GM06990 (cell line): Measurements from ENCODE around the gene C5orf63.

Source experiments
- DNase-seq: peaks from one replicate; pipeline ENCODE4 v3.0.0-alpha.2; 2011; ENCODE audit not compliant: insufficient read length; ENCODE audit errors: extremely low read depth
- H3K27me3 ChIP-seq: replicated peaks from 2 replicates; pipeline ENCODE4 v1.6.0; 2011; ENCODE audit warnings: low read length; ENCODE audit not compliant: control insufficient read depth, insufficient read depth
- H3K36me3 ChIP-seq: 2 replicates; pipeline ENCODE4 v1.5.1; 2011; ENCODE audit warnings: low read length; ENCODE audit not compliant: control insufficient read depth, insufficient read depth
- H3K4me3 ChIP-seq: replicated peaks from 2 replicates; pipeline ENCODE4 v1.5.1; 2011; ENCODE audit warnings: low read depth, mild to moderate bottlenecking, control low read depth, low read length
- TF ChIP-seq, protein P1 (sequence below): IDR thresholded peaks from 2 replicates; pipeline ENCODE4 v1.5.1; 2011; ENCODE audit warnings: low read length, control low read depth, mild to moderate bottlenecking, inconsistent platforms; ENCODE audit not compliant: insufficient read depth, poor library complexity, severe bottlenecking

The C5orf63 gene

DNA sequence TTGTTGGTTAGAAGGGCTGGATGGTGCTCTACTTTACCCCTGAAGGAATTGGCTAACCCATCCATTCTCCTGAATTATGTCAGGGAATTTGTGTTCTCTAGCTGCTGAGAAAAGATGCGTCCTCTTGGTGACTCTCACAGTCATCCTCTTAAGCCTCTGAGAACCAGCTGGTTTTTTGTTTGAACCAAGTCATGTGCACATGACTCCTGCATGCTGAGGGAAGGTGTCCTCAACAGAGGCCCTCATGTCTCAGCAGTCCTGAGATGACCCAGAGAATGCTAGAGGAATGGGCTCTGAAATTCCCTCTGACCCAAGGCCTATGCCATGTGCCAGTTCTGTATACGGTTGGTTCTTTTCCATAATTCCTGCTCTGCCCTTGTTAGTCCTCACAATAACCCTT lies 10.4 kb upstream of the C5orf63 start:
- no peaks in the 10 kb centered on the region for H3K36me3 ChIP-seq
- no peak for DNase-seq
- H3K4me3 ChIP-seq, result no peak overlapping the region
- TF ChIP-seq, protein P1, sequence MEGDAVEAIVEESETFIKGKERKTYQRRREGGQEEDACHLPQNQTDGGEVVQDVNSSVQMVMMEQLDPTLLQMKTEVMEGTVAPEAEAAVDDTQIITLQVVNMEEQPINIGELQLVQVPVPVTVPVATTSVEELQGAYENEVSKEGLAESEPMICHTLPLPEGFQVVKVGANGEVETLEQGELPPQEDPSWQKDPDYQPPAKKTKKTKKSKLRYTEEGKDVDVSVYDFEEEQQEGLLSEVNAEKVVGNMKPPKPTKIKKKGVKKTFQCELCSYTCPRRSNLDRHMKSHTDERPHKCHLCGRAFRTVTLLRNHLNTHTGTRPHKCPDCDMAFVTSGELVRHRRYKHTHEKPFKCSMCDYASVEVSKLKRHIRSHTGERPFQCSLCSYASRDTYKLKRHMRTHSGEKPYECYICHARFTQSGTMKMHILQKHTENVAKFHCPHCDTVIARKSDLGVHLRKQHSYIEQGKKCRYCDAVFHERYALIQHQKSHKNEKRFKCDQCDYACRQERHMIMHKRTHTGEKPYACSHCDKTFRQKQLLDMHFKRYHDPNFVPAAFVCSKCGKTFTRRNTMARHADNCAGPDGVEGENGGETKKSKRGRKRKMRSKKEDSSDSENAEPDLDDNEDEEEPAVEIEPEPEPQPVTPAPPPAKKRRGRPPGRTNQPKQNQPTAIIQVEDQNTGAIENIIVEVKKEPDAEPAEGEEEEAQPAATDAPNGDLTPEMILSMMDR, result no peak
- no peaks in the 10 kb centered on the region for H3K27me3 ChIP-seq

- Histone ChIP-seq H3K4me3 (no peak overlapping the region), H3K27me3 (no peaks in the 10 kb centered on the region), H3K36me3 (no peaks in the 10 kb centered on the region)
- TF ChIP-seq, protein P1, result no peak
- DNase-seq, result no peak
Observed at GRCh38 chr5:127079994-127080491, 6.7 kb upstream of the C5orf63 start.

- no peak for DNase-seq
- Histone ChIP-seq H3K4me3 (no peak overlapping the region), H3K36me3 (no peaks in the 10 kb centered on the region), H3K27me3 (no peaks in the 10 kb centered on the region)
- TF ChIP-seq, protein P1, result no peak
Observed at GRCh38 chr5:127077366-127077765, 4.1 kb upstream of the C5orf63 start.

- no peak for DNase-seq
- Histone ChIP-seq H3K4me3 (no peak overlapping the region), H3K27me3 (no peaks in the 10 kb centered on the region), H3K36me3 (no peaks in the 10 kb centered on the region)
- TF ChIP-seq, protein P1, result no peak
Observed at GRCh38 chr5:127076315-127077129, 3.2 kb upstream of the C5orf63 start.

DNA sequence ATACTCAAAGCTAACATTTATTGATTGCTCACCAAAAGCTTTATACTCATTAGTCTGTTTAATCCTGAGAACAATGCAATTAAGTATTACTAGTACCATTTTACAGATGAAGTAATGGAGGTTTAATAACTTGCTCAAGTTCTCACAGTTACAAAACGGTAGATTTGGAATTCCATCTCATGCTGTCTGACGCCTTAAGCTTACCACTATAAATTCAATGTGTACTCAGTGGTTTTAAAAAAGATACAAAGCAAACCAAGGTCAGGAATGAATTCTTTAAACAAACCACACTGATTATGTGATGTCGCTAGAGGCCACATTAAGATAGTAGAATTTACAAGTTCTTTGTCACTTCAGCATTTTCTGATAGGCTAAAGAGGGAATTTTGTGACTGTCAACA lies 1.2 kb upstream of the C5orf63 start:
- H3K4me3 ChIP-seq, result no peak overlapping the region
- H3K27me3 ChIP-seq, result no peaks in the 10 kb centered on the region
- TF ChIP-seq, protein P1, result no peak
- H3K36me3 ChIP-seq, result no peaks in the 10 kb centered on the region
- DNase-seq, result no peak
